GM18868 (cell line): ENCODE data around the gene GPC4.
"Not testable (repeated sequence)": the region's sequence is repeated elsewhere in the genome, so short reads cannot be mapped to it uniquely, and the experiment has no call there.

Experiments
- ATAC-seq: cut with Tn5 transposase; IDR thresholded peaks from one replicate; pipeline ENCODE4 v1.9.1; 2021; ENCODE audit warnings: mild to moderate bottlenecking, moderate library complexity; ENCODE audit not compliant: unreplicated experiment

GPC4 gene

DNA sequence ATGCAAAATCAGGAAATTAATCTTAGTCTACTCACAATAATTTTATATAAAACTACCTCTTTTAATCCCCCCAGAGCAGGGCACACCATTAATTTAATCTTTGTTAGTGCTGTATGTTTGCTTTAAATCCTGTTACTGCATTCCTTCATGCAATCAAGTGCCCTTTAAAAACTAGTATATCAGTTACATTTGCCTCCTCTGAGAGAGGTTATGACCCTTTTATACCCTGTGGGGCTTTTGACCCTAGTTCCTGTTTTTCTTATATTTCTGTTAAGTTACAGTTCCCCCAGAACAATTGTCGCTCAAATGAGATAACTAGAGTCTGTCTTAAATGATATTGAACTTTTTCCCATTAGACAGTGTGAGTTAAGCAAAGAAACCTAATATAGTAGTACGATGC is 46.2 kb downstream of the GPC4 start:
- no peak for ATAC-seq

DNA sequence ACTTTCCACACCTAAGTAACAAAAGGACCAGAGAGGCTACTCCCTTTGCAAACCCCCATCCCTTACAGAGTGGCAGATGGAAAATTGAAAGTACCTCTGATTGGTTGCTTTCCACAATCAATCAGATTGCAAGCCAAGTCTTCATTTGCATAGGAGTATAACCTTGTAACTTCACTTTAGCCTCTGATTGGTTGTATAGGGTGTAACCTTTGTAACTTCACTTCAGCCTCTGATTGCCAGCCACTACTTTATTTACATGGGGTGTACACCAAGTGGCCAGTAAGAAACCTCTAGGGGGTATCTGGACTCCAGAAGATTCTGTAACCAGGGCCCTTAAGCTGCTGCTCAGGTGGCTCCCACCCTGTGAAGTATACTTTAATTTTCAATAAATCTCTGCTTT is 48.6 kb downstream of the GPC4 start:
- no peak for ATAC-seq

DNA sequence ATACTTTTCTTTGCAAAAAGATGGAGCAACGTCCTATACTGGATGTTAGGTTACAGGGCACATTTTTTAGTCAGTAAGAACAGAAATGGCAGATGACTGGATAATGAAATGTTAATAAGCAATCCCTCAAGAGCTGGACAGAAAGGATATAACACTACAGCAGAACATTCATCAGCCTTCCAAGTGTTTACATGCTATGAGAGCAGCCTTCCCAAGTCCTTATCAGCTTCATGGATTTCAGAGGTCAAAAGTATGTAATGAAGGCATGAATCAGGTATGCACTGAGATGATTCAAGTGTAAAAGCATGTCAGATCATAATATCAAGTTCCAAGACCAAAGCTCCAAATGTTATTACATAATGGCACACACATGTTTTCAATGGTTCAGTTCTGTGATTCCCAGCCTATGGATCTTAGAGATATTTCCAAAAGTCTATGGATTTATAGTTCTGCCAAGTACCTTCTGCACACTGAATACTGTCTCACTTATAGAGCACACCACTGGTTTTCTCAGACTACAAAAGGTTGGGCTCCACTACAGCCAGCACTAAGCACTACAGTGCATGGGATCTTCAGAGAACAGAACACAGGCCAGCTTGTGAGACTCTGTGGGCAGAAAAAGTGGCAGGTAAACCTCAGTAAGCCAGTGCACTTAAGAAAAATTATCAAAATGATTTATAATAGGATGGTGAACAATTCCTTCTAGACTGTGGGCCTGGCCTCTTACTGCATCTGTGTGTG is 49.2 kb downstream of the GPC4 start:
- ATAC-seq = no peak

DNA sequence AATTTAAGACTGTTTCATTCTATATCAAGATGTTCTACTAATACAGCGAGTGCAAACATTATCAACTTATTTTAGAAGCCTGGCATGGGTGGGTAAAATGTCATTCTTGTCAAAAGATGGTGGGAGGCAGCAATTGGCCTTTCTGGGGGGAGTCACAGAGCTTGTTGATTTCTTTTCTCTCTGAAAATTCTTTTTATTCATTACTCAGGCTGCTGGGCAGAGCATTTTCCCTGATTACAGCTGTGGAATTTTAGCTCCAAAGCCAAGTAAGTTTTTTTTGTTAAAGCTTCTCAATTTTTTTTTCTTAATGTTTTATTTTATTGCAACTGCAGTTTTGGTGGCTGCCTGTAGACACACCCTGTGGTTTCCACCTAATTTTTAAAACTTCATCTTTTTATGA is 50.4 kb downstream of the GPC4 start:
- no peak for ATAC-seq

DNA sequence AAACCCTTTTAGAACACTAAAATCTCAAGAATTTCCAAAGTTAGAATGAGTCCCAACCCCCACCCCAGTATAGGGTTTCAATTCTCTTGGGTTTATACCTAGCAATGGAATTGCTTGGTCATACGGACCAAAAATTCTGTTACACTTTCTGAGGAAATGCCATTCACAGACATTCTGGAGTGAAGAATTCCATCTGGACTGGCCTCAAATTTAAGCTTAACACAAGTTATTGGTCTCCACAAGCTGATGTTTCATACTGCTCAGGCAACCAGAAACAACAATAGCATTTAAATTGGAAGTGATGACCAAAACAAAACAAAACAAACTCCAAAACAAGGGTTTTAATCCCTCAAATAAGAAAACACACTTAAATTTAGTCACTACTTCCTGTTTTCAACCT is 51.1 kb downstream of the GPC4 start:
- no peak for ATAC-seq

DNA sequence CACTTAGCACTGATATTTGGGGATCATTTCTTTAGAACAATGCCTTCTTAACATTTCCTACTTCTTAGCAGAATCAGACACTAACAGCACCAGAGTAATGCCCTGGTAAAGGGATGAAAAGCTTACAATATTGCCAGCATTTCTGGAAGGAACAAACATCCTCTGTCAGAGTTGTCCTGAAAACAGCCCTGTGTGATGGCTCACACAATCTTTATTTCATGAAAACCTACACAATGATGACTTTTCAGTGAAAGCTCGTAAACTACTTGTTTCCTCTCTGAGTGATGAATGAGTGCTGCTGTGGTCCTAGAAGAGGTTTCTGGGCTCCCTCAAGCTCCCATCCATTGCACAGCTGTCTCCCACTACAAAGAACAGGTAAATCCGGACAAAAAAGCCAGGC is 52.8 kb downstream of the GPC4 start:
- ATAC-seq = no peak

DNA sequence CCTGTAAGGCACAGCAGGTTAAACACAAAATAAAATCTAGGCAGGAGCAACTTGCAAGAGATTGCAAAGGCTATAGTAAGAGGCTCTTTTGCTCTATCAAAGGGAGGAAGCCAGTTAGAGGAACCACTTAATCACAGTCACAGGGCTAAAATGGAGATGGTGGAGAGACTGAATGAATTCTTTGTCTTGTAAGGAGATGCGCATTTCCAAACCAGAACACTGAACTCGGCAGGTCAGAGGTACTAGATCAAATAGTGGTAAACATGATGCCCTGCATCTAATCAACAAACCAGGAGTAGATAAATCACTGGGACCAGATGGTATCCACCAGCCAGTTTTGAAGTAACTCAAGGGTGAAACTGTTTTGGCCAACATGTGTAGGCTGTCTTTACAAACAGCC is 55.8 kb downstream of the GPC4 start:
- no peak for ATAC-seq

DNA sequence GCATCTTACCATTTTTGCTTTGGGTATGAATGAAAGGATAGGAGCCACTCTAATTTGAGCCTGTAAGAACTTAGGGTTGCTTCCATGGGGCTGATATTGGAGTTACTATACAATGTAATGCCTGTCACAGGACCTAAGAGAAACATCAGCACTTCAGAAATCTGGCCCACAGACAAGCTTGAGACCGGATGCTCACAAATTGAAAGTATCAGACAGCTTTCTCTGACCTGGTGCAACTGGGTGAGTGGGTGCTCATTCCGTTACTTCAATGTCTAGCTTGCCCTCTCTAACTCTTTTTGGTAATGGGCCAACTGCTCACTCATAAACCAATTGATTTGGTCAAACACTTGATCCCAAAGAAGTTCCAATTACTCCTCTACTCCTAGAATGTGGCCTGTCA is 62.1 kb downstream of the GPC4 start:
- no peak for ATAC-seq

DNA sequence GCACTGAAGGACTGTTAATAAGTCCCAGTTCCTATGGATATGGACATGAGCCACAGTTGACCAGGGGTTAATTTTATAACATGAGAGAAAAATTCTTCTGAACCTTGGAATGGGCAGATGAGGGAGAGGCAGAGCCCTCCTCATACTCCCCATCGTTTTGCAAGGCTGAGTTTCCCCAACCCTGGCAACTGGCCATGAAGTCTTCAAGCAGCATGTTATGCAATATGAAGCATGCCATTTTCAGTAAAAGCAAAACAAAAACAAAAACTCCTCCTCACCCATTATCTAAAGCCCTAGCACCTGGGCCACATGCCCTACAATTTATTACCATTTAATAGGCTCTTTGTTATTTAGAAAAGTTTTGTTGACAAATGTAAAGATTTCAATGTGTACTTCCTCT is 64.5 kb downstream of the GPC4 start:
- no peak for ATAC-seq

DNA sequence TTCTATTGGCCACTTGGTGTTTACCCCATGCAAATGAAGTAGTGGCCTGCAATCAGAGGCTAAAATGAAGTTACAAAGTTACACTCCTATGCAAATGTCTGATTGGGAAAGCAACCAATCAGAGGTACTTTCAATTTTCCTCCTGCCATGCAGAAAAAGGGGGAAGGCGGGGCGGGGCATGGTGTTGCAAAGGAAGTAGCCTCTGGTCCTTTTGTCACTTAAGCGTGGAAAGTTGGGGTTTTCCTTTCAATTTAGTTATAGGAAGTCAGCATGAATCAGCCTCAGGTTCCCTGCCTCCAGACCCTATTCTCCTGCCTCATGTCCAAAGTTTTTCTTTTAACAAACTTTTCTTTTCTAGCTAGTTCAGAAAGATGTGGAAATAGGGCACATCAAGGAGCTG is 69.3 kb downstream of the GPC4 start:
- ATAC-seq = no peak

DNA sequence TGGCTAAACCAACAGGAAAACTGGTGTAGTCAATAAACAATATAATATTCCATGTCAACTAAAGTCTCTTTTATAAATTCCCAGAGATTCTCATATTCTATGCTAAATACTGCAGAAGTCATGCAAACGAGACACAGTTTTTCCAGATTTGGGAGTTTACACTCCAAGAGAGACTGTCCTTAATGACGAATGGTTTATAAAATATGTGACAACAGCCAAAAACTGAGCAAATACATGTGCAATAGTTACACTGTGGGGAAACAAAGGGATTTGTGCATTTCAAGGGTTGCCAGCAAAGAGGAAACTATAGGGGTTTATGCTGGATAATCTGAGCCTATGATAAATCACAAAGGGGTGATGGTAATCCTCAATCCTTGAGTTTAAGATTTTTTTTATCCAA is 75.7 kb downstream of the GPC4 start:
- ATAC-seq = no peak

DNA sequence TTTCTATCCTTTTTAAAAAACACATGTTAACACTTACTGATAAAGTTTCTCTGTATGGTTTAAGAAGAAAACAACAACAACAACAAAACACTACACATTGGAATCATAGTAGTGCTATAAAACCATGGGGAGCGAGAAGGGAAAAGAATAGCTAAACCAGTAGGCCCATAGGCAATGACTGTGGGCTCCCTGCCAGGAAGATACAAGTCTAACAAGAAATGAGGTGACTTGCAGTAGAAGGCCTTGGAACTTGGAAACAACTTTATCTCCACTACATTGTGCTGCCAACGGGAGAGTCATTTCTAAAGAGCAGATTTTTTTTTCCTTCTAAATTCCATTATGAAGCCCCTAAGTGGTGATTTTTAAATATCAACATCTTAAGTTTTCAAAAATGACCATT is 78.0 kb downstream of the GPC4 start:
- no peak for ATAC-seq

DNA sequence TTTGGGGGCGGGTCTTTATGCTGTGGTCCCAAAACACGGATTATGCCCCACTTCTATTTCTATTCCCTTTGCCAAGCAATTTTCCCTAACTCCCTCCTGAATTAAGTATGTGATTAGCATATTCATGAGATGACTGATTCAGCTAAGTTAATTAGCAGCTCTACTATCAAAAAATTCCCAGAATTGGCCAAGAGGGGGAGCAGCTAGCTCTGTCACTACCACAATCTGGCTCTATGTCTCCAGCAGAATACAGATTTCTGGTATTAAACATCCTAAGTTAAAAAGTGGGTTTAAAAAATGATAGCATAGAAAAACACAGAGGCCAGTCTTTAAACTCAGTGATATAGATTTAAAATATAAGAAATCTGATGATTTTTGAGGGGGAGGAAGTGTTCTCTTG is 80.3 kb downstream of the GPC4 start:
- ATAC-seq = no peak

DNA sequence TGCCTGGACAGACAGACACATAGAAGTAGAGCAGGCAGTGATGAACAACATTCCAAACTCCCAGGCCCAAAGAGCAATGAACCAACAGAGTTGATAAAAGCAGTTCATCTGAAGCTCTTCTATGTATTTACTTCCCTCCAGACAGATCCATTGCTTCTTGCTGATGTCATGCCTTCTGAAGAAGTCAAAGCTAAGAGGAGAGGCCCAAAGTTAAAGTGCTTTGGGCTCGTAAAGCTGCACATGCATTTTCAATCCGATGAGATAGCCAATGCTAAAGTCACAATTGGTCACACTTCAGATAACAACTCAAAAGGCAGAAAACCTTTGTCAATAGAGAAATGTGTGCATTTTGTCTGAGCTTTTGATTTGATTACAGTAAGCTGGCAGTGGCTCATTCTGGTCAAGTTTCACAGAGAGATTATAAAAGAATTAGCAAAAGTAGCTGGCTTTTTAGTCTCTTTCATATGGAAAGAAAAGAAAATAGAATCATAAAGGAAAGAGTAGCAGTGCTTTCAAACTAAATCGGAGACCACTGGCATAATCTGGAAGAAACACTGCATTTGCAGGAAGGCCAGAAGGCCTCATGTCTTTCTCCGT is 82.0 kb downstream of the GPC4 start:
- no peak for ATAC-seq

DNA sequence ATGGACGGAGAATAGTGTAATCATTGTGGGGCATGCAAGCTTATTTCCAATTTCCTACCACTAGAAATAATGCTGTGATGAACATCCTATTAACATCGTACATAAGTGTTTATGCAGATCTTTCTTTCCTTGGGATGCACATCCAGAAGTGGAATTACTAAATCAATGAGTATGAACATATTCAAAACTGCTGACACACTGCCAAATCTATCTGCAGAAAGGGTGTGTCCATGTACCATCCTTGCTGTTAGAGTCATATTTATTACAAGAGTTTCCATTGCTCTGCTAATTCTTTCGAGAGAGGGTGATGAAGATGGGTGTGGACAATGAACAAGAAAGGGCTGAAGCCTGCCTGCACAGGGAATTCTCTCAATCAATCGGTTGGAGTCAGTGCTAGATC is 82.6 kb downstream of the GPC4 start:
- no peak for ATAC-seq

DNA sequence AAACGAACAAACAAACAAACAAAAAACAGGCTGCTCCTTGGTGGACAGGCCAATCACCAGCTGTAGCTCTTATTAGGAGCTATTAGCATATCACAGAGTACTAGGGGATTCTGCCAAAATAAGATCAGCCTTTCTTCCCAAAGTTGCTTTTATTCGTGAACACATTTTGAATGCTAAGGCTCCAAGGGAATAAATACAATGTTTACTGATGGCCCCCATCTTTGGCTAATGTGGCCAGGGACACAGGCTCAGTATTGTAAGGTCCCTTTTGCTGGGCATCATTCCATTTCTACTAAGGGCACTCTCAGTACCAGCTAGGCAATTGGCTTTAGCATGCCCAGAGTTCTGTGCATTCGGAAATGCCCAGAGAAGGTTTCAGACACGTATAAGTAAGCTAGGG is 84.3 kb downstream of the GPC4 start:
- no peak for ATAC-seq

DNA sequence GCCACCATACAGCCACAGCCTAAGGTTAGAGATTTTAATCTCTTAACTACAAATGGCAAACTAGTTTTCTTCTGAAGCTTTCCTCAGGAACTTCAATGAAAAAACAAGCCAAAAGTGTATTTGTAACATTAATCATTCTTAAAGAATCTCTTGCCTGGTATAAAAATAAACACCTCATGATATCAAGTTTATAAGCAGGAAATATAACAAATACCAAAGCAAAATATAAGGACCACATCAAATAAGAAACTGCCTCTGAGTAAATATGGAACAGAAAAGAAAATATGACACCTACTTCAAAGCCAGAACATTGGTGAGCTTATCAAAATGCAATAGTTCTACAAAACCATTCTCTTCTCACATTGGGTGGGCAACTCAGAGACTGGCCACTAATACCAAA is 89.9 kb downstream of the GPC4 start:
- ATAC-seq = no peak

DNA sequence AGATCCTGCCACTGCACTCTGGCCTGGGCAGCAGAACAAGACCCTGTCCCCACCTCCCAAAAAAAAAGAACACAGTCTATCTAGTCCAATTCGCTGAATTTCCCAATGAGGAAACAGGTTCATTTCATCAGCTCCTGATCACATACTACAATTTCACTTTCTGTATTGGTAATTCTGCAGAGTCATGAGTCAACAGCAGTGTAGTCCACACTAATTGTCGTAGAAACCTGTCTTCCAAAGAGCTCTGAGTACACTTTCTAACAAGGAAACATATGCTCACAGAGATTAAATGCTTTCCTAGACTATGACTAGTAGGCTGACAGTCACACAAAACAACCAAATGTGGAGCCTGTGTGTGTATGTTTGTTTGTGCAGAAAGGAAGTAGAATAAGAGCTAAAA is 91.9 kb downstream of the GPC4 start:
- ATAC-seq = no peak

DNA sequence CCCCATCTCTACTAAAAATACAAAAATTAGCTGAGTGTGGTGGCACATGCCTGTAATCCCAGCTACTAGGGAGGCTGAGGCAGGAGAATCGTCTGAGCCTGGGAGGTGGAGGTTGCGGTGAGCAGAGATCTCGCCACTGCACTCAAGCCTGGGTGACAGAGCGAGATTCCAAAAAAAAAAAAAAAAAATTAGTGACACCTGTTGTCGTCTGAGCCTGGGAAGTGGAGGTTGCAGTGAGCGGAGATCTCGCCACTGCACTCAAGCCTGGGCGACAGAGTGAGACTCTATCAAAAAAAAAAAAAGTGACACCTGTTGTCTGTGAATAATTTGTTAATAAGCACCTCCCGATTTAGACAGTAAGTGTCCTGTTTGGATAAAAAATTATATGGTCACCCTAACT is 93.0 kb downstream of the GPC4 start:
- ATAC-seq = not testable (repeated sequence)

DNA sequence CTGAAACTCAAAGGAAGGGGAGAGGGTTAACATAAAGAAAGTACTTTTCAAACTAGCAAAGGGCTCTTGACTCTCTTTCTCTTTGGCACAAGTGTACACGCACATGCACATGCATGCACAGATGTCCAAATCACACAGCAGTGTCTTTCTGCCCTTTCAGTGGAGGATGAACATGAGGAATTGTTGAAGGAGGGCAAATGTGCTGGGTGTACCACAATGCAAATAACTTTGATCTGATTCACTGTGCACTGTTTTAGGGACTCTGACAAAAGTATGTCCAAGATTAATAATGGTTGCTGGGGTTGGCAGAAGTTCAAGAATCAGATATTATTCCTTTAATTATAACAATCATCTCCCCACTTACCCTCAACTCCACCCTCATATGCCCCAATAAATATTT is 93.8 kb downstream of the GPC4 start:
- no peak for ATAC-seq

DNA sequence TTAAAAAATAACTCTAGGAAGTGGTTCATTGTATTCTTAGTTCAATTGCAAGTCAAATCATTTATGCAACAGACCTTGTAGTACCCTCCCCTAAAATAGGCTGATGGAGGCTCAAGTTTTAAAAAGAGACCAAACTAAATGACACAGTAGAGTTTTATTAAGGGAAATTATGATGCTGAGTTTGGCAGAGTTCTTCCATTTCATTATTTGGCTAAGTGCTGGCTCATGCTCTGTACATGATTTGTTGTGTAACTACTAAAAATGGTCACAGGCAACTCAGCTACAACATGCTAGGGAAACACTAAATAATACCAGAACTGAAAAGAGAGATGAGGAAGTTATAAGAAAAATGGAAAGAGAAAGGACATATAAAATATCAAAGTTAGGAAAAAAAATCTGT is 101.0 kb downstream of the GPC4 start:
- no peak for ATAC-seq

DNA sequence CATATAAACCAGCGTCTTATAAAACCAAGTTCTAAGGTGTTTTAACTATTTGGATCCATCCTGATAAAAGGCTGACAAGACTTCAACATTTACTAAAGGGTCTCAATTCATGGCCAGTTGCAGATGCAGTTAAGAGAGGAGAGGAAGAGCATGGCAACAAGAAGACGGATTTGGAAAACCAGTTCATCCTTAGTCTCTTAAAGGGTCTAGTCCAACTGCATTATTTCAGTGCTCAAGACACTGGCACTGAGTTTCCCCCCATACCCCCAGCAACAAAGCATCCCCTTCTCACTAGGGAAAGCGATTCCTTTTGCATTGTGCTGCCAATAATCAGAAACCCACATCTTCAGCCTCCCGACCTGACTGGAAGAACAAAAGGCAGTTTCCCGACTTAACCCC is 106.8 kb downstream of the GPC4 start:
- ATAC-seq = no peak
